Mesodermal cell (in vitro differentiated cells): ENCODE results near the gene SLC25A26.

Source experiments
- H3K27ac ChIP-seq: 2 replicates; pipeline ENCODE4 v1.7.0; 2013; ENCODE audit warnings: mild to moderate bottlenecking, low read depth, low read length, moderate library complexity; ENCODE audit not compliant: severe bottlenecking
- H3K36me3 ChIP-seq: 2 replicates; pipeline ENCODE4 v1.7.1; 2013; ENCODE audit warnings: mild to moderate bottlenecking, low read length, moderate library complexity; ENCODE audit not compliant: control insufficient read depth, insufficient read depth
- H3K4me1 ChIP-seq: one replicate; pipeline ENCODE4 v1.7.1; 2013; ENCODE audit warnings: mild to moderate bottlenecking, low read length; ENCODE audit not compliant: insufficient read depth, control insufficient read depth, poor library complexity, severe bottlenecking
- H3K4me3 ChIP-seq: 2 replicates; pipeline ENCODE4 v1.7.0; 2013; ENCODE audit warnings: low read length, control low read depth, mild to moderate bottlenecking; ENCODE audit not compliant: insufficient read depth, poor library complexity, severe bottlenecking; ENCODE audit errors: extremely low read depth
- H3K9me3 ChIP-seq: 2 replicates; pipeline ENCODE4 v1.7.1; 2013; ENCODE audit warnings: mild to moderate bottlenecking, low read length, moderate library complexity; ENCODE audit not compliant: control insufficient read depth
- WGBS, 2 experiments: methylation state at CpG; one replicate each; pipeline ENCODE4 v1.1.5; 2013; ENCODE audit warnings: missing lambda C conversion rate in 2 of 2; ENCODE audit not compliant: insufficient coverage in 2 of 2; 5-methylcytosine and 5-hydroxymethylcytosine counted together

The SLC25A26 gene

GRCh38 chr3:66198437-66199088, 22.2 kb upstream of the SLC25A26 start:
- WGBS, 2 experiments, result 90 to 91% methylated on average over 7 of the region's 7 CpGs
- Histone ChIP-seq H3K36me3 (no peaks in the 10 kb centered on the region), H3K4me1 (no peaks in the 10 kb centered on the region), H3K9me3 (no peaks in the 10 kb centered on the region), H3K27ac (no peak overlapping the region), H3K4me3 (no peak overlapping the region)

- 69 to 81% methylated on average over 1 of the region's 1 CpG for WGBS, 2 experiments
These were observed 21.7 kb upstream of the SLC25A26 start for GRCh38 chr3:66199089-66199473.

DNA sequence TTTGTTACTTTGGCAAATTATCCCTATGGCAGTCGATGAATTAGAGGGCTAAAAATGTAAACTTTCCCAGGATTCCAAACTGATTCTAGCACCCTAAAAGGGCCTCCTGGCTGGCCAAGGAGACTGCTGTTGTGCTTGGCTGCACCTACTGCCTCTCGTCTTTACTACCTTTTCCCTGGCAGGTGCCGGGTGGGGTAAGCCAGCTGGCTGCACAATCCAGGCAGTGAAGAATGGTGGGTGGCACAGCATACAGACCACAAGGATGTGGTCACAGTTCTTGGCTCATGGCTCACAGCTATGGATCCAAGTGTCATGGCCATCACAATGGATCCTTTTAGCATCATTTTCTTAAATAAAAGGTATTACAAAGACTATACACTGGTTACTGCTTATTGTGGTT, 20.7 kb upstream of the SLC25A26 start:
- Histone ChIP-seq H3K4me3 (no peak overlapping the region), H3K36me3 (no peaks in the 10 kb centered on the region), H3K4me1 (no peaks in the 10 kb centered on the region), H3K9me3 (no peaks in the 10 kb centered on the region), H3K27ac (no peak overlapping the region)
- 33 to 100% methylated on average over 1 to 2 of the region's 3 CpGs for WGBS, 2 experiments

More at GRCh38 chr3:66199089-66199473, 21.7 kb upstream of the SLC25A26 start:
- Histone ChIP-seq H3K36me3 (no peaks in the 10 kb centered on the region), H3K4me1 (no peaks in the 10 kb centered on the region), H3K4me3 (no peak overlapping the region), H3K27ac (no peak overlapping the region), H3K9me3 (no peaks in the 10 kb centered on the region)

DNA sequence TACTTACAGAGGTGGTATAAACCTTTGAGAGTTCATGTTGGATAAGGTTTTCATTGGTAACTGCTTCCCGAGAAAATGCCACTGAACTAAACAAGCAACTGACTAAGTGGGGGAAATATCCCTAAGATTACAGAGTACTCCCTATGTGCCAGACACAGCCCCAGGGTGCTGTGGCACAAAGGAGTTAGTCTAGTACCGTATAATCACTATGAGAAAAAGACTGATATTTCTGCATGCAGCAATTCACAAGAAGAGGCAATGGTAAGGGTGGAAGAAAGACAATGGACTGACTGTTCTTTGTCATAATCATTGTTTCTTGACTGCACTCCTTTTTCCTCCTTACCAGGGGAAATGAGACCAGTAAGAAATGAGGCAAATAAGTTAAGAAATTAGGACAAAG, 20.0 kb upstream of the SLC25A26 start:
- Histone ChIP-seq H3K4me3 (no peak overlapping the region), H3K36me3 (no peaks in the 10 kb centered on the region), H3K9me3 (no peaks in the 10 kb centered on the region), H3K27ac (no peak overlapping the region), H3K4me1 (no peaks in the 10 kb centered on the region)
- WGBS, 2 experiments, result 80% methylated on average over 1 of the region's 2 CpGs

DNA sequence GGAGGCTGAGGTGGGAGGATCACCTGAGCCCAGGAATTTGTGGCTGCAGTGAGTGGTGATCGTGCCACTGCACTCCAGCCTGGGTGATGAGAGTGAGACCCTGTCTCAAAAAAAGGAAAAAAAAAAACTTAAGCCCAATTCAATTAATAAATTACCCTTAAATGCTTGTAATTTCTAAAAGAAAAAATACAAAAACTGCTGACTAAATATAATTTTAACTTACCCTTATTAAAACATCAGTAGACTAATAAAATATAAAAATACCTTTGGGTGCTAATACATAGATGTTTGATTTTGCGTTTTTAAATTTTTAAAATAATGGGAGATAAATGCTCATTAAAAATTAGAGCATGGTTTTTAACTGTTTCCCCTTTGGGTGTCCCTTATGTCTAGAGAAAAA, 17.5 kb upstream of the SLC25A26 start:
- WGBS, 2 experiments, result no CpG with 5 or more reads among the region's 2 CpGs
- Histone ChIP-seq H3K4me3 (no peak overlapping the region), H3K9me3 (no peaks in the 10 kb centered on the region), H3K36me3 (no peaks in the 10 kb centered on the region), H3K27ac (no peak overlapping the region), H3K4me1 (no peaks in the 10 kb centered on the region)

DNA sequence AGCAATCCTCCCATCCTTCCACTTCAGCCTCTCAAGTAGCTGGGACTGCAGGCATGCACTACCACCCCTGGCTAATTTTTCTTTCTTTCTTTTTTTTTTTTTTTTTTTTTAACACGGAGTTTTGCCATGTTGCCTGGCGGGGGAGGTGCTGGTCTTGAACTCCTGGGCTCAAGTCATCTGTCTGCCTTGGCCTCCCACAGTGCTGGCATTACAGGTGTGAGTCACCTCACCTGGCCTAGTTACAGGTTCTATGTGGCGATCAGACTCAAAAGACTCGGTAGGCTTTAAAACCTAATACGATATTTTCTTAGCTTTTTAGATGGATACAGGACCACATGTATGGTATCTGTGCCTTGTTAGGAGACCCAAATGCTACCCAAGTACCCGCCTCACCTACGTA, 14.0 kb upstream of the SLC25A26 start:
- Histone ChIP-seq H3K36me3 (no peaks in the 10 kb centered on the region), H3K4me1 (no peaks in the 10 kb centered on the region), H3K9me3 (no peaks in the 10 kb centered on the region), H3K27ac (no peak overlapping the region), H3K4me3 (no peak overlapping the region)
- WGBS, 2 experiments, result 84 to 97% methylated on average over 6 to 7 of the region's 7 CpGs

DNA sequence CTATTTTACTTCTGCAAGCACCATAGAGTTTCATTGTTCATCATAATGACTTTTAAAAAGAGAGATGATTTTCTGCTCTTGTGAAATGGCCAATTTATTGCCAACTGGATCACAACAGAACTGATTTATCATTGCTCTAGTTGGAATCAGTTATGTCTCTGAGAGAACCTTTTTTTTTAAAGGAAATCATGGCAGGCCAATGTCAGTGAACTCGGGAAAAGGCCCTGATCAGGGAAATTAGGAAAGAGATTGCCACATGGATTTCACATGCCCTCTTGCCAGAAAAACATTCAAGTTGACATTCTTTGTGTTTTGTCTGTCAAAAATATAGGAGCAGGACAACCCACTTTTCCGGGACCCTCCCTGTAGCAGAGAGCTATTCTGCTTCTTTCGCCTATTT, 12.6 kb upstream of the SLC25A26 start:
- H3K4me1 ChIP-seq, result no peaks in the 10 kb centered on the region
- no peaks in the 10 kb centered on the region for H3K9me3 ChIP-seq
- no peaks in the 10 kb centered on the region for H3K36me3 ChIP-seq
- H3K4me3 ChIP-seq, result no peak overlapping the region
- 77 to 79% methylated on average over 1 to 2 of the region's 3 CpGs for WGBS, 2 experiments
- H3K27ac ChIP-seq, result no peak overlapping the region

DNA sequence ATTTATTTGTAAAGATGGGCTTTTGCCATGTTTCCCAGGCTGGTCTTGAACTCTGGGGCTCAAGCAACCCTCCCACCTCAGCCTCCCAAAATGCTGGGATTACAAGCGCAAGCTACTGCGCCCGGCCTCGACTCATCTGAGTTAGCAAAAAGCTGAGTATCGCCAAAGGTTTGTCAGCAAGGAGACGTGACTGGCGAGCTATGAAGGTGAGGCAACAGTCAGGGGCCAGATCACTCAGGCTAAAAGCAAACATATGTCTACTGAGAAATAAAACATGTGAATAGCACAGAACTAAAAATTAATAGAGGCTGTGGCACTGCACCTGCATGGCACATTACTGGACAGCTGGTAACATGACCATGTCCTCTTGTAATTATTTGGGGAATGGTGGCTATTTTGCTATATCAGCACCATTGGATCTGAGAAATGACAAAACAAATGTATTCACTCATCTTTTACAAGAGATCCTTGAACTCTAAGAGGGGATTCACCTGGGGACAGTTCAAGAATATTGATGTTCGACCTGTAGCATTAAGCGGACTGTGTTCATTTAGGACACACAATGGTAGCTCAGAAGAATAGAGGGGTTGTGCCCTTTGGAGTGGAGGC, 10.0 kb upstream of the SLC25A26 start:
- WGBS, 2 experiments, result 88 to 96% methylated on average over 8 to 9 of the region's 9 CpGs
- no peak overlapping the region for H3K27ac ChIP-seq
- H3K4me3 ChIP-seq, result no peak overlapping the region
- H3K36me3 ChIP-seq, result no peaks in the 10 kb centered on the region
- no peaks in the 10 kb centered on the region for H3K9me3 ChIP-seq
- no peaks in the 10 kb centered on the region for H3K4me1 ChIP-seq

DNA sequence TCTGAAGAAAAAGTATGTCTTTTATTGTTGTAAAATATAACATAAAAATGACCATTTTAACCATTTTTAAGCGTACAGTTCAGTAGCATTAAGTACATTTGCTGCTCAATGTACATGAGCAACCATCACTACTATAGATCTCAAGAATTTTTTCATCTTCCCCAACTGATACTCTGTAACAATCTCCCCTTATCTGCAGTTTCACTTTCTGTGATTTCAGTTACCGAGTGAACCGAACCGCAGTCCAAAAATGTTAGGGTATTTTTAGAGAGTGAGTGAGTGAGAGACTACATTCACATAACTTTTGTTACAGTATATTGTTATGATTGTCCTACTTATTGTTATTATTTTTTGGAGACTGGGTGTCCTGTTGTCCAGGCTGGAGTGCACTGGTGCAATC, 9.0 kb upstream of the SLC25A26 start:
- H3K9me3 ChIP-seq, result no peaks in the 10 kb centered on the region
- 90% methylated on average over 1 of the region's 4 CpGs; no CpG with 5 or more reads in 1 of the 2 experiments for WGBS, 2 experiments
- no peaks in the 10 kb centered on the region for H3K4me1 ChIP-seq
- H3K36me3 ChIP-seq, result no peaks in the 10 kb centered on the region
- no peak overlapping the region for H3K4me3 ChIP-seq
- no peak overlapping the region for H3K27ac ChIP-seq

DNA sequence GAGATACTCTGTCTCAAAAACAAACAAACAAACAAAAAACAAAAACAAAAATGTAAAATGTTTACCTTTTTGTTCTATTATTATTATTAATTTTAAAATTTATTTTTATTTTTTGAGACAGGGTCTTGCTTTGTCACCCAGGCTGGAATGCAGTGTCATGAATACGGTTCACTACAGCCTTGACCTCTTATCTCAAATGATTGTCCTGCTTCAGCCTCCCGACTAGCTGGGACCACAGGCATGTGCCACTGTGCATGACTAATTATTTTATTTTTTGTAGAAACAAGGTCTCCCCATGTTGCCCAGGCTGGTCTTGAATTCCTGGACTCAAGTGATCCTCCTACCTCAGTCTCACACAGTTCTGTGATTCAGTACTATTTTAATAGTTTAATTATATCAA, 5.7 kb upstream of the SLC25A26 start:
- WGBS, 2 experiments, result 71% methylated on average over 1 of the region's 2 CpGs; no CpG with 5 or more reads in 1 of the 2 experiments
- Histone ChIP-seq H3K27ac (no peak overlapping the region), H3K9me3 (no peaks in the 10 kb centered on the region), H3K4me1 (no peaks in the 10 kb centered on the region), H3K36me3 (no peaks in the 10 kb centered on the region), H3K4me3 (no peak overlapping the region)

- WGBS, 2 experiments, result 67 to 85% methylated on average over 2 of the region's 5 CpGs
- H3K4me1 ChIP-seq, result no peaks in the 10 kb centered on the region
- no peak overlapping the region for H3K27ac ChIP-seq
- H3K9me3 ChIP-seq, result no peaks in the 10 kb centered on the region
- H3K4me3 ChIP-seq, result peak overlapping the region; percentile 82
- peaks cover 4% of the 10 kb centered on the region for H3K36me3 ChIP-seq
These were observed 735 bp upstream of the SLC25A26 start for GRCh38 chr3:66220066-66220465.
